GM18526 (cell line): ENCODE data around the gene FARS2.

Experiments
- POLR2A ChIP-seq: IDR thresholded peaks from 3 replicates; pipeline ENCODE4 v1.6.1; 2011; ENCODE audit not compliant: insufficient read length; ENCODE audit errors: extremely low read depth

The FARS2 gene

GRCh38 chr6:5241252-5241651 is 20.1 kb upstream of the FARS2 start:
- no peak for TF ChIP-seq POLR2A

GRCh38 chr6:5243069-5243468 is 18.2 kb upstream of the FARS2 start:
- no peak for TF ChIP-seq POLR2A

DNA sequence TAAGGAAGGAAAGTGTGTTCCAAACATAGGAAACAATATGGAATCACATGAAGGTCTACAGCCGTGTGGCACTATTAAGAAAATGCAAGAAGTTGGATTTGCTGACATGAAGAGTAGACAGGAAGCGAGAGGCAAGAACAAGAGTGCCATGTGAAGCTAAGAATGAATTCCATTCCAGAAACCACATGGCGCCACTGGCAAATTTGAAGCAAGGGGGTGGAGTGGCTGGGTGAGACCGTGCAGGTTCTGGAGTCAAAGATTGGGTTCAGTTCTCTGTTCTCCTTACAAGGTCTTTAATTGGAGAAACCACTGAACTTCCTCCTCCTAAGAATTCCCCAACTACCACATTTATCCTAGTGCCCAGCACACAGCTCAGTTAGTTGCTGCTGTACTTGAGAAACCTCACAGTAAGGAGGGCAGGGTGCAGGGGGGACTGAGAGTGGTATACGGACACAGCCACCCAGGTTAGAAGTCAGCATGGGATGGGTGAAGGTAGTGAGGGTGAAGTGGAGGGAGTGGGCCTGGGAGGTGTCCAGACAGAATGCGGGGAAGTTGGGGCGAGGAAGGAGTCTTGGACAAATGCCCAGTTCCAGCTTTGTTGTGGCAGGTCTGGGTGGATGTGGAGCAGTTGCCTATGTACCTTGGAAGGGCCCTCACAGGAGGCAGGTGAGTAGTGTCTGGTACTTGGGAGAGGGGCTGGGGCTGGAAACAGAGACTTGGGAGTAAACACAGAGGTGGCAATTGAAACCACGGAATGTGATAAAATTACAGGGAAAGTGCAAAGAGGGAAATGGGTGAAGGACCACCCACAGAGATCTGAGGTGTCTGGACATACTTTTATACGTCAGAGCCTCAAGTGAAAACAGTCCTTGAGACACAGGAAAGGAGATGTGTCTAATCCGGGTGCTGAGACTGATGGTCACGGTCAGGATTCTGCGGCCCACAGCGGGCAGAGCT is 14.9 kb upstream of the FARS2 start:
- no peak for TF ChIP-seq POLR2A

DNA sequence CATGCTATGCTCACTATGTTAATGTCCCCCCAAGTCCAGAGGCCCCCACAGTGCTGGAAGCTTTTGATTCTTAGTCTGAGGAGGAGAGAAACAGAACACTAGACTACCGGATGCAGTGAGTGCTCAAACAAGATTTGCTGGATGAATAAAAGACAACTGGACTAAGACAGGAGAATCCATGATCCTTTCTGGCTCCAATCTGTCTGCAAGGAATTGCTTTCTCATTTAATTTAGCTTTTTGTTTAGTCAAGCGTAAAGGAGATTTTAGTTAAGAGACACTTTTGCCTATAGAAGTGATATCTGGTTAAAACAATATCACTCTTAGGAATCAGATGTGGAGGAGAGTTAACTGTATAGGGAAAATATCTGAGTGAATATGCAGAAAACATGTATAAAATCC is 14.1 kb upstream of the FARS2 start:
- TF ChIP-seq POLR2A: no peak

DNA sequence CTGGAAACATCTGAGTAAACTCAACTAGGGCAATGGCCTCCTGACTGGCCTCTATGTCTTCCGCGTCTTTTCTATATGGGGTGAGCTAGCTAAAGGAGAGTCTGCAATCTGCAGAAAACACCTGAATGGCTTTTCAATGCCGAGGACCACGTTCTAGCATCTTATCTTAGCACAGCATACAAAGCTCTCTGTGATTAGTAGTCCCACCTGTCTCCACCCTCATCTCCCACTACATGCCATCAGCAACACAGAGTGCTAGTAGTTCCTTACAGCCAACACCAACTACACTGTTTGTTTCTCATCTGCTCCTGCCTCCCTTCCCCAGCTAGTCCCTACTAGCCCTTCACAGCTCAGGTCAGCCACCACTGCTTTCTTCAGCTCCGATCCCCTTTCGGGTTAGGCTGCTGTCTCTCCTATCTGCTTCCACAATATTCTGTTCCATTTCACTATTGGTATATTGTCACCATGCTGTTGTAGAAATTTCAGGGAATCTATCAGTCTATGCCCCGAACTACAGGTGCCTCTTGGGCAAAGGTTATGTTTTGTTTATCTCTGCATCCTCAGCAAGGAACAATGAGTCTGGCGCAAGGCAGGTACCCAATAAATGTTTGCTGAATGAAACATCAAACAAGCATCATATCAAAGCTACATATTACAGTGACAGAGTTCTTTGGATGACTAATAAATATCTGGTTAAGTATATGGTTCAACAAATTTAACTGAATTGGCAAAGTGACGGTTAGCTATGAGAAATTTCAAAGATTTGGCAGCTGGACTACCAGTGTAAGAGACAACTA is 12.8 kb upstream of the FARS2 start:
- TF ChIP-seq POLR2A: no peak

GRCh38 chr6:5249451-5250122 is 11.7 kb upstream of the FARS2 start:
- no peak for TF ChIP-seq POLR2A

DNA sequence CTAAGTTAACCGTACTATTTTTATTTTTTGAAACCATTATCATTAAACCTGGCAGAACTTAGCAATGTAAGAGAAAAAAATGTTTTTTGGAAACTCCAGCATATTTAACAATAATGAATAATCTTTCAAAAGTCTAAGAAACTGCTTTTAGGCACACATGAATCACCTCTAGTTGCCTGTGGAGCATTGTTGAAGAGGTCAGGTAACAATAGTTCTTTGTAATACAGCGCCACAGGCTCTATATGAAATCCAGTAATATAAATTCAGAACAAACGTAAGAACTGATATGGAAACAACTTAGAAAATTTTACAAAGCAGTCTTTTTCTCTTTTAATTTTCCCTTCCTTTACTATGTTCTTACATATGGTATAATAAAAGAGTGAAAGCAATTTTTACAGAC is 10.9 kb upstream of the FARS2 start:
- TF ChIP-seq POLR2A: no peak

DNA sequence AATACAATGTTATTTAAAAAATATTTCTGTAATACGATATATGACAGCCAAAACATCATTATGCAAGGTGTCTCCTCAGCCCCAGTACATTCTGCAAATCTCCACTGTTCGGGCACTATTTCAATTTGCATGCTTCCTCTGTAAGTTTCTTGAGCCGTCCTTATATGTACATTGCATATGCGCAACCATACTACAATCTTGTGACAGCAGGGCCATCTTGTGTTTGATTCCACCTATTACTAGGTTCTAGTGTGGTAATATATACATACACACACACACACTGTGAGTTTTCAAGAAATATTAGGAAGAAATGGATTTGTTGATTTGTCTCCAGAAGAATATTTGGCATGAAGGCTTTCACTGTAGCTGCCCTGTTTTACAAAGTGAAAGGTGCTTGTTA is 10.4 kb upstream of the FARS2 start:
- no peak for TF ChIP-seq POLR2A

GRCh38 chr6:5256952-5257351 is 4.4 kb upstream of the FARS2 start:
- TF ChIP-seq POLR2A: no peak

DNA sequence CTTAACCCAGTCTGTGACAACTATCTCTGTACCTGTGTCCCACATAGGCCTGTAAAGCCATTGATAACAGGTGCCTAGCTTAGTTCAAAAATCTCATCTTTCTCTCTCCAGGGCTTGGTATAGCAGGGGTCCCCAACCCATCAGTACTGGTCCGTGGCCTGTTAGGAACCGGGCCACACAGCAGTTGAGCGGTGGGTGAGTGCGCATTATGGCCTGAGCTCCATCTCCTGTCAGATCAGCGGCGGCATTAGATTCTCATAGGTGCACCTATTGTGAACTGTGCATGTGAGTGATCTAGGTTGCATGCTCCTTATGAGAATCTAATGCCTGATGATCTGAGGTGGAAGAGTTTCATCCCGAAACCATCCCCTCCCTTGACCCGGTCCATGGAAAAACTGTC is 3.9 kb upstream of the FARS2 start:
- TF ChIP-seq POLR2A: no peak

- TF ChIP-seq POLR2A: no peak
Measured at GRCh38 chr6:5259428-5259827, 1.9 kb upstream of the FARS2 start.

- TF ChIP-seq POLR2A: peak; percentile 17
Measured at GRCh38 chr6:5260111-5260620, 1.1 kb upstream of the FARS2 start.

GRCh38 chr6:5261545-5262109 is 314 bp downstream of the FARS2 start:
- TF ChIP-seq POLR2A: peak; percentile 26

DNA sequence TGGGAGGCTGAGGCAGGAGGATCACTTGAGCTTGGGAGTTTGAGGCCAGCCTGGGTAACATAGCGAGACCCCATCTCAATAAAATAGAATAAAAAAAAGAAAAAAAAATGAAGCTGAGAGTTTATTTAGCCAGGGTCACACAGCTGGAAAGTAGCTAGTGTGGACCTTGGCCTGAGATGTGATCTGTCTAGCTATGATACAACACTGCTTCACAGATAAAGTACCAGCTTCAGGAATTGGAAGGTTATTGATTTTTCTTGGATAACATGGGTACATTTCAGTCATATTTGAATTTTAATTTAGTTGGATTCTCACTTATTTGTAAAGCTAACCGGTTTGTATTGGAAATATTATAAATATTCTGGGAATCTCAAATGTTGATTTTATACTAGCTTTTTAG is 5.1 kb downstream of the FARS2 start:
- TF ChIP-seq POLR2A: no peak

GRCh38 chr6:5270093-5270680 is 8.9 kb downstream of the FARS2 start:
- TF ChIP-seq POLR2A: no peak
